CD4-positive, alpha-beta T cell treated with Interleukin-6 at 100 ng/mL for 8 hours (primary cell): Measurements from ENCODE around the gene FCSK.

ENCODE experiments used
- DNase-seq: peaks from one replicate; pipeline ENCODE4 v3.0.0-alpha.2; 2020; ENCODE audit warnings: mixed read lengths, low spot score

The FCSK gene

GRCh38 chr16:70455910-70456309 lies 1.5 kb downstream of the FCSK start:
- DNase-seq: no peak

GRCh38 chr16:70457446-70458166 lies 3.2 kb downstream of the FCSK start:
- DNase-seq: no peak

- no peak for DNase-seq
Measured at GRCh38 chr16:70460737-70461261, 6.4 kb downstream of the FCSK start.

- no peak for DNase-seq
Measured at GRCh38 chr16:70463235-70463634, 8.8 kb downstream of the FCSK start.

- no peak for DNase-seq
Measured at GRCh38 chr16:70465999-70466804, 11.8 kb downstream of the FCSK start.

GRCh38 chr16:70466805-70467076 lies 12.3 kb downstream of the FCSK start:
- DNase-seq: no peak

- DNase-seq: no peak
Measured at GRCh38 chr16:70467113-70467512, 12.7 kb downstream of the FCSK start.

- DNase-seq: no peak
Measured at GRCh38 chr16:70467608-70468007, 13.2 kb downstream of the FCSK start.

- no peak for DNase-seq
Measured at GRCh38 chr16:70468776-70469525, 14.6 kb downstream of the FCSK start.

- no peak for DNase-seq
Measured at GRCh38 chr16:70470141-70470926, 15.9 kb downstream of the FCSK start.

- DNase-seq: no peak
Measured at GRCh38 chr16:70470927-70471341, 16.5 kb downstream of the FCSK start.

- DNase-seq: no peak
Measured at GRCh38 chr16:70472786-70473433, 18.5 kb downstream of the FCSK start.

- no peak for DNase-seq
Measured at GRCh38 chr16:70473446-70474319, 19.3 kb downstream of the FCSK start.

GRCh38 chr16:70474320-70475053 lies 20.1 kb downstream of the FCSK start:
- no peak for DNase-seq

- DNase-seq: no peak
Measured at GRCh38 chr16:70475054-70475871, 20.9 kb downstream of the FCSK start.

GRCh38 chr16:70476272-70477020 lies 22.1 kb downstream of the FCSK start:
- DNase-seq: no peak

- no peak for DNase-seq
Measured at GRCh38 chr16:70478169-70478568, 23.8 kb downstream of the FCSK start.

GRCh38 chr16:70478912-70479341 lies 24.5 kb downstream of the FCSK start:
- DNase-seq: no peak
